Thyroid gland (tissue), 4 donors: ENCODE data around the gene ZNF511.

Experiments
- POLR2A ChIP-seq, 2 donors: fragments of 450-650 bp; IDR thresholded peaks; one replicate each; pipeline ENCODE4 v1.6.1; 2017; ENCODE audit warnings: antibody characterized with exemption in 2 of 2, mild to moderate bottlenecking in 2 of 2, moderate library complexity in 1 of 2
- TF ChIP-seq, protein P1 (sequence below), 6 experiments: fragments of 200-600 bp in 3 of 6; fragments of 450-650 bp in 3 of 6; sonication (generic) in 3 of 6; IDR thresholded peaks; one replicate each; pipeline ENCODE4 v1.5.1; 2016 to 2019; ENCODE audit warnings: antibody characterized with exemption in 6 of 6, mild to moderate bottlenecking in 2 of 6, inconsistent platforms in 1 of 6, moderate library complexity in 1 of 6

DNA sequence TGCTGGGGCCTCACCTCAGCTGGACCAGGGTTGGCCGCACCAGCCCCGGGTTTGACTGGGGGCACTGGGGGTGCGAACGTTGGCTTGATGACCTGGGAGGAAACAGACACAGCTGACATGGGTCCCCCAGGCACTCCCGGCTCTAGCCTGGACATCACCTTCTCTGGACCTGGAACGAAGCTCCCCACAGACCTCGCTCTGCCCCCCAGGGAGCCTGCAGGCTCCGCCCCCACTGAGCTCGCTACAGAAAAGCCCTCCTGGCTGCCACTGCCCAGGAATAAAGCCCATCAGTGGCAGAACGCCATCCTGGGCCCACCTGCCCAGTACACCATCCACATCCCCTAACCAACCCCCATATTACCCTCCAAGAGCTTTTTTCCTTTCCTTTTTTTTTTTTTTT is 45.0 kb upstream of the ZNF511 start:
- TF ChIP-seq, protein P1, sequence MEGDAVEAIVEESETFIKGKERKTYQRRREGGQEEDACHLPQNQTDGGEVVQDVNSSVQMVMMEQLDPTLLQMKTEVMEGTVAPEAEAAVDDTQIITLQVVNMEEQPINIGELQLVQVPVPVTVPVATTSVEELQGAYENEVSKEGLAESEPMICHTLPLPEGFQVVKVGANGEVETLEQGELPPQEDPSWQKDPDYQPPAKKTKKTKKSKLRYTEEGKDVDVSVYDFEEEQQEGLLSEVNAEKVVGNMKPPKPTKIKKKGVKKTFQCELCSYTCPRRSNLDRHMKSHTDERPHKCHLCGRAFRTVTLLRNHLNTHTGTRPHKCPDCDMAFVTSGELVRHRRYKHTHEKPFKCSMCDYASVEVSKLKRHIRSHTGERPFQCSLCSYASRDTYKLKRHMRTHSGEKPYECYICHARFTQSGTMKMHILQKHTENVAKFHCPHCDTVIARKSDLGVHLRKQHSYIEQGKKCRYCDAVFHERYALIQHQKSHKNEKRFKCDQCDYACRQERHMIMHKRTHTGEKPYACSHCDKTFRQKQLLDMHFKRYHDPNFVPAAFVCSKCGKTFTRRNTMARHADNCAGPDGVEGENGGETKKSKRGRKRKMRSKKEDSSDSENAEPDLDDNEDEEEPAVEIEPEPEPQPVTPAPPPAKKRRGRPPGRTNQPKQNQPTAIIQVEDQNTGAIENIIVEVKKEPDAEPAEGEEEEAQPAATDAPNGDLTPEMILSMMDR (IDR thresholded peaks at IDR 0.05), result no peak
- TF ChIP-seq POLR2A (IDR thresholded peaks at IDR 0.05), result no peak
